ENCODE results near the gene AASS.

DNA sequence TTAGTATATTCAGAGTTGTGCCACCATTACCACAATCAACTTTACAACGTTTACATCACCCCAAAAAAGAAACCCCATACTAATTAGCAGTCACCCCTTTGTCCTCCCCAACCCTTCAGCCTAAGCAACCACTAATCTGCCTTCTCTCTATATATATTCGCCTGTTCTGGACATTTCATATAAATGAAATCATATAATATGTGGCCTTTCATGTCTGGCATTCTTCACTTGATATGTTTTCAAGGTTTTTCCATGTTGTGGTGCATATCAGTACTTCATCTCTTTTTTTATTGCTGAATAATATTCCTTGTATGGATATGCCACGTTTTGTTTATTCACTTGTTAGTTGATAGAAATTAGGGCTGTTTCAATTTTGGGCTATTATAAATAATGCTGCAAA, 70.4 kb downstream of the AASS start:
- TF ChIP-seq, protein P1, sequence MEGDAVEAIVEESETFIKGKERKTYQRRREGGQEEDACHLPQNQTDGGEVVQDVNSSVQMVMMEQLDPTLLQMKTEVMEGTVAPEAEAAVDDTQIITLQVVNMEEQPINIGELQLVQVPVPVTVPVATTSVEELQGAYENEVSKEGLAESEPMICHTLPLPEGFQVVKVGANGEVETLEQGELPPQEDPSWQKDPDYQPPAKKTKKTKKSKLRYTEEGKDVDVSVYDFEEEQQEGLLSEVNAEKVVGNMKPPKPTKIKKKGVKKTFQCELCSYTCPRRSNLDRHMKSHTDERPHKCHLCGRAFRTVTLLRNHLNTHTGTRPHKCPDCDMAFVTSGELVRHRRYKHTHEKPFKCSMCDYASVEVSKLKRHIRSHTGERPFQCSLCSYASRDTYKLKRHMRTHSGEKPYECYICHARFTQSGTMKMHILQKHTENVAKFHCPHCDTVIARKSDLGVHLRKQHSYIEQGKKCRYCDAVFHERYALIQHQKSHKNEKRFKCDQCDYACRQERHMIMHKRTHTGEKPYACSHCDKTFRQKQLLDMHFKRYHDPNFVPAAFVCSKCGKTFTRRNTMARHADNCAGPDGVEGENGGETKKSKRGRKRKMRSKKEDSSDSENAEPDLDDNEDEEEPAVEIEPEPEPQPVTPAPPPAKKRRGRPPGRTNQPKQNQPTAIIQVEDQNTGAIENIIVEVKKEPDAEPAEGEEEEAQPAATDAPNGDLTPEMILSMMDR (IDR thresholded peaks at IDR 0.05): no peak
- TF ChIP-seq POLR2A (IDR thresholded peaks at IDR 0.05): no peak
